CD14-positive monocyte (primary cell): ENCODE measurements around the gene IRF6. TPM values are rescaled to one million over a fixed set of nuclear protein-coding genes. Genes with fewer than 3 reads are reported as not detected.

ENCODE experiments used
- DNase-seq, 3 donors: peaks; one replicate each; pipeline ENCODE4 v3.0.0-alpha.2; 2011 to 2022
- H2AFZ ChIP-seq: 2 replicates; pipeline ENCODE4 v1.6.0; 2012; ENCODE audit warnings: mild to moderate bottlenecking, low read depth, low read length, inconsistent platforms; ENCODE audit not compliant: insufficient read depth, poor library complexity, severe bottlenecking
- H3K27ac ChIP-seq, 2 donors: 1 replicate in 1 of 2; 2 replicates in 1 of 2; pipeline ENCODE4 v1.5.1; 2012 to 2013; ENCODE audit warnings: low read length in 2 of 2, control low read depth in 1 of 2, inconsistent platforms in 1 of 2, low read depth in 1 of 2, mild to moderate bottlenecking in 1 of 2
- H3K27me3 ChIP-seq, 2 donors: one replicate each; pipeline versions ENCODE4 v1.6.0 to v1.6.1; 2011 to 2013; ENCODE audit warnings: low read length in 2 of 2; ENCODE audit not compliant: control insufficient read depth in 2 of 2, insufficient read depth in 2 of 2
- H3K36me3 ChIP-seq, 2 donors: replicated peaks in 1 of 2; 1 replicate in 1 of 2; 2 replicates in 1 of 2; pipeline versions ENCODE4 v1.5.1 to v1.6.1; 2012 to 2013; ENCODE audit warnings: low read length in 2 of 2, control low read depth in 1 of 2, inconsistent platforms in 1 of 2, mild to moderate bottlenecking in 1 of 2; ENCODE audit not compliant: insufficient read depth in 2 of 2, control insufficient read depth in 1 of 2
- H3K4me1 ChIP-seq, 2 donors: 1 replicate in 1 of 2; 2 replicates in 1 of 2; pipeline versions ENCODE4 v1.5.1 to v1.6.1; 2012 to 2013; ENCODE audit warnings: low read length in 2 of 2, control low read depth in 1 of 2, inconsistent platforms in 1 of 2, mild to moderate bottlenecking in 1 of 2, moderate library complexity in 1 of 2; ENCODE audit not compliant: insufficient read depth in 2 of 2, control insufficient read depth in 1 of 2
- H3K4me2 ChIP-seq: replicated peaks from 2 replicates; pipeline ENCODE3; 2012; ENCODE audit warnings: low read length, moderate library complexity, mild to moderate bottlenecking; ENCODE audit not compliant: poor library complexity, severe bottlenecking; ENCODE audit errors: extremely low read depth
- H3K4me3 ChIP-seq, 3 experiments: fragments of 200-600 bp in 1 of 3; sonication (generic) in 1 of 3; replicated peaks in 1 of 3; 1 replicate in 2 of 3; 2 replicates in 1 of 3; pipeline ENCODE4 v1.5.1; 2011 to 2013; ENCODE audit warnings: low read length in 3 of 3, mild to moderate bottlenecking in 3 of 3, control low read depth in 2 of 3, low read depth in 2 of 3, inconsistent platforms in 1 of 3, moderate library complexity in 1 of 3
- H3K79me2 ChIP-seq: 2 replicates; pipeline ENCODE4 v1.6.0; 2012; ENCODE audit warnings: mild to moderate bottlenecking, control low read depth, inconsistent platforms, low read length, moderate library complexity; ENCODE audit not compliant: insufficient read depth
- H3K9ac ChIP-seq: 2 replicates; pipeline ENCODE4 v1.6.0; 2017; ENCODE audit warnings: low read length, mild to moderate bottlenecking; ENCODE audit not compliant: insufficient read depth, poor library complexity, severe bottlenecking
- H3K9me3 ChIP-seq, 2 donors: replicated peaks in 1 of 2; 1 replicate in 1 of 2; 2 replicates in 1 of 2; pipeline versions ENCODE4 v1.5.1 to v1.6.1; 2012 to 2013; ENCODE audit warnings: low read length in 2 of 2, control low read depth in 1 of 2; ENCODE audit not compliant: control insufficient read depth in 1 of 2, insufficient read depth in 1 of 2
- H4K20me1 ChIP-seq: 2 replicates; pipeline ENCODE4 v1.6.0; 2012; ENCODE audit warnings: mild to moderate bottlenecking, low read length, control low read depth, moderate library complexity; ENCODE audit not compliant: insufficient read depth
- H3K27ac Mint-ChIP-seq, 7 donors: one replicate each; pipeline ENCODE4 v1.8.0; 2020; ENCODE audit warnings: mild to moderate bottlenecking in 7 of 7, mixed read lengths in 7 of 7, moderate library complexity in 6 of 7, inconsistent platforms in 2 of 7
- H3K27me3 Mint-ChIP-seq, 3 donors: one replicate each; pipeline ENCODE4 v1.8.0; 2021 to 2022; ENCODE audit warnings: low read depth in 3 of 3, mild to moderate bottlenecking in 3 of 3, mixed read lengths in 3 of 3, moderate library complexity in 3 of 3, inconsistent platforms in 1 of 3
- H3K36me3 Mint-ChIP-seq, 2 donors: one replicate each; pipeline ENCODE4 v1.8.0; 2020; ENCODE audit warnings: mixed read lengths in 2 of 2, inconsistent platforms in 1 of 2, mild to moderate bottlenecking in 1 of 2
- H3K4me1 Mint-ChIP-seq: one replicate; pipeline ENCODE4 v1.8.0; 2020; ENCODE audit warnings: mild to moderate bottlenecking, mixed read lengths
- H3K4me3 Mint-ChIP-seq, 2 donors: one replicate each; pipeline ENCODE4 v1.8.0; 2020; ENCODE audit warnings: mild to moderate bottlenecking in 2 of 2, mixed read lengths in 2 of 2, moderate library complexity in 1 of 2
- H3K9me3 Mint-ChIP-seq, 7 donors: one replicate each; pipeline ENCODE4 v1.8.0; 2020 to 2022; ENCODE audit warnings: mixed read lengths in 7 of 7, mild to moderate bottlenecking in 6 of 7, moderate library complexity in 6 of 7, inconsistent platforms in 2 of 7
- WGBS: methylation state at CpG from one replicate; pipeline ENCODE4 v1.1.5; 2013; ENCODE audit warnings: missing lambda C conversion rate; ENCODE audit not compliant: insufficient coverage; 5-methylcytosine and 5-hydroxymethylcytosine counted together
- intact Hi-C, 2 donors: fragments of 100-400 bp; cut with micrococcal nuclease; formaldehyde crosslinking; loops; one replicate each; pipeline versions ENCODE4 v1.15.0 to v1.15.1; 2023
- polyA plus RNA-seq, 3 donors: library from polyadenylated mRNA; depleted of rRNA in 1 of 3; unstranded in 2 of 3; stranded (reverse) in 1 of 3; fragments of 300-500 nt in 2 of 3; fragments of >200 nt in 1 of 3; fragmentation: Illumina TruSeq in 2 of 3; gene quantifications; 1 replicate in 2 of 3; 2 replicates in 1 of 3; pipeline ENCODE4 v1.2.3, GENCODE V29; 2012 to 2021
- TF ChIP-seq, protein P1 (sequence below): fragments of 200-600 bp; IDR thresholded peaks from one replicate; pipeline ENCODE4 v1.8.0; 2022; ENCODE audit warnings: antibody characterized with exemption, mild to moderate bottlenecking

IRF6 gene
- polyA plus RNA-seq, 3 donors = 0.21 to 0.62 (median 0.35) TPM

DNA sequence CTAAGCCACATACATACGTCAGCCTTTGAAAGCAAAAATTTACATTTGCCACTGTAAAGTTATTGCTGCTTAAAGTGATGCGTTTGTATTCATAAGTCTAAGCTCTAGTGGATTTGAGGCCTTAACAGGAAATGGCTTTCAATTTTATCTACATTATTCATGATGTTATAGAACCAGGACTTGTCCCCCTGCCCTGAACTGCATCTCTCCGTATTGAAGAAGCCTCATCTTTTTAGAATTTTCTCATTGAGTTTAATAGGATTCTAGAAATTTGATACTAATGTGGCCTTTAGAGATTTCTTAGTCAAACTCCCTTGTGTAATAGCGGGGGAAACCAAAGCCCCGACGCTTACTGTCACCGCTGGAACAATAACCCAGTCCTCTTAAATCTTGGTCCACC, 31.7 kb upstream of the IRF6 start:
- no peaks in the 10 kb centered on the region for H3K9me3 ChIP-seq
- H3K4me3 ChIP-seq = no peak overlapping the region
- H3K79me2 ChIP-seq = no peaks in the 10 kb centered on the region
- no peak overlapping the region for H3K9ac ChIP-seq
- intact Hi-C loops = no loop called here
- Mint-ChIP-seq H3K9me3 (no peaks in the 10 kb centered on the region), H3K27ac (no peak overlapping the region), H3K4me1 (no peaks in the 10 kb centered on the region), H3K4me3 (no peak overlapping the region), H3K27me3 (no peaks in the 10 kb centered on the region), H3K36me3 (peaks cover 97 to 99% of the 10 kb centered on the region in 2 donors)
- no peaks in the 10 kb centered on the region for H3K27me3 ChIP-seq
- TF ChIP-seq, protein P1, sequence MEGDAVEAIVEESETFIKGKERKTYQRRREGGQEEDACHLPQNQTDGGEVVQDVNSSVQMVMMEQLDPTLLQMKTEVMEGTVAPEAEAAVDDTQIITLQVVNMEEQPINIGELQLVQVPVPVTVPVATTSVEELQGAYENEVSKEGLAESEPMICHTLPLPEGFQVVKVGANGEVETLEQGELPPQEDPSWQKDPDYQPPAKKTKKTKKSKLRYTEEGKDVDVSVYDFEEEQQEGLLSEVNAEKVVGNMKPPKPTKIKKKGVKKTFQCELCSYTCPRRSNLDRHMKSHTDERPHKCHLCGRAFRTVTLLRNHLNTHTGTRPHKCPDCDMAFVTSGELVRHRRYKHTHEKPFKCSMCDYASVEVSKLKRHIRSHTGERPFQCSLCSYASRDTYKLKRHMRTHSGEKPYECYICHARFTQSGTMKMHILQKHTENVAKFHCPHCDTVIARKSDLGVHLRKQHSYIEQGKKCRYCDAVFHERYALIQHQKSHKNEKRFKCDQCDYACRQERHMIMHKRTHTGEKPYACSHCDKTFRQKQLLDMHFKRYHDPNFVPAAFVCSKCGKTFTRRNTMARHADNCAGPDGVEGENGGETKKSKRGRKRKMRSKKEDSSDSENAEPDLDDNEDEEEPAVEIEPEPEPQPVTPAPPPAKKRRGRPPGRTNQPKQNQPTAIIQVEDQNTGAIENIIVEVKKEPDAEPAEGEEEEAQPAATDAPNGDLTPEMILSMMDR = no peak
- H3K4me2 ChIP-seq = no peak overlapping the region
- H3K27ac ChIP-seq = no peak overlapping the region
- DNase-seq = no peak
- H3K36me3 ChIP-seq = peaks cover 99 to 100% of the 10 kb centered on the region in 2 donors
- no peak overlapping the region for H2AFZ ChIP-seq
- H4K20me1 ChIP-seq = no peaks in the 10 kb centered on the region
- H3K4me1 ChIP-seq = no peaks in the 10 kb centered on the region
- WGBS = no CpG with 5 or more reads among the region's 7 CpGs

DNA sequence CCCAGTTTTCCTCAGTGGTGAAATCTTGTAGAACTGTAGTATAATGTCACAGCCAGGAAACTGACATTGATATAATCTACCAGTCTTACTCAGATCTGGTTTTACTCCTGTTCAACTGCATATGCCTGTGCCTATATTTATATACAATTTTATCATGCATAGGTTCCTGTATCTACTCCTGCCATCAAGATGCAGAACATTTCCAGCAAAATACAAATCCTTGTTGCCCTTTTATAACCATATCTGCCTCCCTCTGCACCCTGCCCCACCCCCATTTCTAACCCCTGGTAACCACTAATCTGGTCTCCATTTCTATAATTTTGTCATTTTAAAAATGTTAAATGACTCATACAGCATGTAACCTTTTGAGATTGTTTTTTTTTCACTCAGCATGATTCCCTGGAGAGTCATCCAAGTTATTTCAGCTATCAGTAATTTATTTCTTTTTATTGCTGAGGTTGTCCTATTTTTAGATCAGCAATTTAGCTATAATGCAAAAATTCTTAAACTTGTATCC, 29.9 kb upstream of the IRF6 start:
- Histone ChIP-seq H3K9ac (no peak overlapping the region), H4K20me1 (no peaks in the 10 kb centered on the region), H3K4me3 (no peak overlapping the region), H3K36me3 (peaks cover 97 to 100% of the 10 kb centered on the region in 2 donors), H3K27ac (no peak overlapping the region), H3K79me2 (no peaks in the 10 kb centered on the region), H2AFZ (no peak overlapping the region), H3K27me3 (no peaks in the 10 kb centered on the region), H3K4me2 (no peak overlapping the region), H3K4me1 (no peaks in the 10 kb centered on the region), H3K9me3 (no peaks in the 10 kb centered on the region)
- Mint-ChIP-seq H3K27me3 (no peaks in the 10 kb centered on the region), H3K4me1 (no peaks in the 10 kb centered on the region), H3K9me3 (no peaks in the 10 kb centered on the region), H3K36me3 (peaks cover 92 to 98% of the 10 kb centered on the region in 2 donors), H3K27ac (no peak overlapping the region), H3K4me3 (no peak overlapping the region)
- DNase-seq = no peak
- intact Hi-C loops = no loop called here
- TF ChIP-seq, protein P1 = no peak
